ENCODE measurements around the gene CREB3L1. TPM values are rescaled to one million over a fixed set of nuclear protein-coding genes. Genes with fewer than 3 reads are reported as not detected.

The CREB3L1 gene
- total and polyA plus RNA-seq, 2 experiments from 2014 or later: 8.5 to 10.4 TPM

GRCh38 chr11:46366260-46366659 is 88.8 kb downstream of the CREB3L1 start:
- DNase-seq (ENCODE audit: low spot score) (no peak), ATAC-seq (no peak)
- H3K36me3 ChIP-seq (ENCODE audit: insufficient read depth): no peaks in the 10 kb centered on the region; the same call in 1 of the 2 replicates
- no peak overlapping the region for H3K27ac ChIP-seq (ENCODE audit: low read depth)
- no peak overlapping the region for H3K4me2 ChIP-seq
- H3K9me2 ChIP-seq (ENCODE audit: insufficient read depth): no peaks in the 10 kb centered on the region
- peaks cover 22% of the 10 kb centered on the region; the same call in 1 of the 2 replicates for H3F3A ChIP-seq (replicated peaks; ENCODE audit: low read depth)
- TF ChIP-seq STAT1 (IDR thresholded peaks at IDR 0.05; ENCODE audit: unreplicated experiment): no peak
- TF ChIP-seq, protein P1, sequence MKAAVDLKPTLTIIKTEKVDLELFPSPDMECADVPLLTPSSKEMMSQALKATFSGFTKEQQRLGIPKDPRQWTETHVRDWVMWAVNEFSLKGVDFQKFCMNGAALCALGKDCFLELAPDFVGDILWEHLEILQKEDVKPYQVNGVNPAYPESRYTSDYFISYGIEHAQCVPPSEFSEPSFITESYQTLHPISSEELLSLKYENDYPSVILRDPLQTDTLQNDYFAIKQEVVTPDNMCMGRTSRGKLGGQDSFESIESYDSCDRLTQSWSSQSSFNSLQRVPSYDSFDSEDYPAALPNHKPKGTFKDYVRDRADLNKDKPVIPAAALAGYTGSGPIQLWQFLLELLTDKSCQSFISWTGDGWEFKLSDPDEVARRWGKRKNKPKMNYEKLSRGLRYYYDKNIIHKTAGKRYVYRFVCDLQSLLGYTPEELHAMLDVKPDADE (IDR thresholded peaks at IDR 0.05): no peak
- TF ChIP-seq, protein P2, sequence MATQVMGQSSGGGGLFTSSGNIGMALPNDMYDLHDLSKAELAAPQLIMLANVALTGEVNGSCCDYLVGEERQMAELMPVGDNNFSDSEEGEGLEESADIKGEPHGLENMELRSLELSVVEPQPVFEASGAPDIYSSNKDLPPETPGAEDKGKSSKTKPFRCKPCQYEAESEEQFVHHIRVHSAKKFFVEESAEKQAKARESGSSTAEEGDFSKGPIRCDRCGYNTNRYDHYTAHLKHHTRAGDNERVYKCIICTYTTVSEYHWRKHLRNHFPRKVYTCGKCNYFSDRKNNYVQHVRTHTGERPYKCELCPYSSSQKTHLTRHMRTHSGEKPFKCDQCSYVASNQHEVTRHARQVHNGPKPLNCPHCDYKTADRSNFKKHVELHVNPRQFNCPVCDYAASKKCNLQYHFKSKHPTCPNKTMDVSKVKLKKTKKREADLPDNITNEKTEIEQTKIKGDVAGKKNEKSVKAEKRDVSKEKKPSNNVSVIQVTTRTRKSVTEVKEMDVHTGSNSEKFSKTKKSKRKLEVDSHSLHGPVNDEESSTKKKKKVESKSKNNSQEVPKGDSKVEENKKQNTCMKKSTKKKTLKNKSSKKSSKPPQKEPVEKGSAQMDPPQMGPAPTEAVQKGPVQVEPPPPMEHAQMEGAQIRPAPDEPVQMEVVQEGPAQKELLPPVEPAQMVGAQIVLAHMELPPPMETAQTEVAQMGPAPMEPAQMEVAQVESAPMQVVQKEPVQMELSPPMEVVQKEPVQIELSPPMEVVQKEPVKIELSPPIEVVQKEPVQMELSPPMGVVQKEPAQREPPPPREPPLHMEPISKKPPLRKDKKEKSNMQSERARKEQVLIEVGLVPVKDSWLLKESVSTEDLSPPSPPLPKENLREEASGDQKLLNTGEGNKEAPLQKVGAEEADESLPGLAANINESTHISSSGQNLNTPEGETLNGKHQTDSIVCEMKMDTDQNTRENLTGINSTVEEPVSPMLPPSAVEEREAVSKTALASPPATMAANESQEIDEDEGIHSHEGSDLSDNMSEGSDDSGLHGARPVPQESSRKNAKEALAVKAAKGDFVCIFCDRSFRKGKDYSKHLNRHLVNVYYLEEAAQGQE (IDR thresholded peaks at IDR 0.05; ENCODE audit: unreplicated experiment): no peak
- no peak for TF ChIP-seq ZNF462 (CRISPR knock-in tag; IDR thresholded peaks at IDR 0.05)
- TF ChIP-seq JUNB (IDR thresholded peaks at IDR 0.05; ENCODE audit: unreplicated experiment): no peak
- TF ChIP-seq, protein P3, sequence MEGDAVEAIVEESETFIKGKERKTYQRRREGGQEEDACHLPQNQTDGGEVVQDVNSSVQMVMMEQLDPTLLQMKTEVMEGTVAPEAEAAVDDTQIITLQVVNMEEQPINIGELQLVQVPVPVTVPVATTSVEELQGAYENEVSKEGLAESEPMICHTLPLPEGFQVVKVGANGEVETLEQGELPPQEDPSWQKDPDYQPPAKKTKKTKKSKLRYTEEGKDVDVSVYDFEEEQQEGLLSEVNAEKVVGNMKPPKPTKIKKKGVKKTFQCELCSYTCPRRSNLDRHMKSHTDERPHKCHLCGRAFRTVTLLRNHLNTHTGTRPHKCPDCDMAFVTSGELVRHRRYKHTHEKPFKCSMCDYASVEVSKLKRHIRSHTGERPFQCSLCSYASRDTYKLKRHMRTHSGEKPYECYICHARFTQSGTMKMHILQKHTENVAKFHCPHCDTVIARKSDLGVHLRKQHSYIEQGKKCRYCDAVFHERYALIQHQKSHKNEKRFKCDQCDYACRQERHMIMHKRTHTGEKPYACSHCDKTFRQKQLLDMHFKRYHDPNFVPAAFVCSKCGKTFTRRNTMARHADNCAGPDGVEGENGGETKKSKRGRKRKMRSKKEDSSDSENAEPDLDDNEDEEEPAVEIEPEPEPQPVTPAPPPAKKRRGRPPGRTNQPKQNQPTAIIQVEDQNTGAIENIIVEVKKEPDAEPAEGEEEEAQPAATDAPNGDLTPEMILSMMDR (conservative IDR thresholded peaks at IDR 0.05; ENCODE audit: low read depth in 2 of 2): no peak
- no peak for TF ChIP-seq EZH2 (IDR thresholded peaks at IDR 0.05; ENCODE audit: low read depth, unreplicated experiment)
- TF ChIP-seq NANOG (IDR thresholded peaks at IDR 0.05; ENCODE audit: borderline replicate concordance): no peak
- no peak for TF ChIP-seq EZH2phosphoT487 (IDR thresholded peaks at IDR 0.05; ENCODE audit: unreplicated experiment)
- no peak for TF ChIP-seq ZNF331 (CRISPR knock-in tag; IDR thresholded peaks at IDR 0.05; ENCODE audit: low read depth)
- no peaks in the 10 kb centered on the region for H3K27me3 ChIP-seq (ENCODE audit: insufficient read depth)
- peaks cover 27% of the 10 kb centered on the region for H3K36me3 Mint-ChIP-seq (ENCODE audit: low read depth)
- H3K4me1 Mint-ChIP-seq: peaks cover 51% of the 10 kb centered on the region
- no peak overlapping the region for H3K4me3 ChIP-seq
- peaks cover 9% of the 10 kb centered on the region for H3K4me1 ChIP-seq (ENCODE audit: insufficient read depth)
- no peak overlapping the region for H3K27ac Mint-ChIP-seq
- peaks cover 15% of the 10 kb centered on the region for H3K79me2 ChIP-seq (replicated peaks; ENCODE audit: insufficient read depth)
- H3K27me3 Mint-ChIP-seq (ENCODE audit: insufficient read depth, low read depth, poor library complexity): peaks cover 9% of the 10 kb centered on the region
- H3K4me3 Mint-ChIP-seq: no peak overlapping the region
- H4K20me1 ChIP-seq (replicated peaks; ENCODE audit: insufficient read depth): peaks cover 10% of the 10 kb centered on the region; the same call in 1 of the 2 replicates
- H3K9me3 Mint-ChIP-seq: no peaks in the 10 kb centered on the region
- H2AFZ ChIP-seq: no peak overlapping the region

Data from GM23338 (cell line).